Suprapubic skin (tissue), 4 donors: ENCODE data around the gene LOXHD1.

Experiments used
- CTCF ChIP-seq, 2 donors: fragments of 200-600 bp in 1 of 2; fragments of 450-650 bp in 1 of 2; sonication (generic) in 1 of 2; IDR thresholded peaks; one replicate each; pipeline ENCODE4 v1.5.1; 2016 to 2019; ENCODE audit warnings: antibody characterized with exemption in 2 of 2, mild to moderate bottlenecking in 1 of 2, moderate library complexity in 1 of 2
- EP300 ChIP-seq: sonication (generic); formaldehyde crosslinking; IDR thresholded peaks from one replicate; pipeline ENCODE4 v1.6.1; 2017; ENCODE audit warnings: antibody characterized with exemption
- POLR2A ChIP-seq, 2 donors: fragments of 450-650 bp; IDR thresholded peaks; one replicate each; pipeline ENCODE4 v1.6.1; 2017; ENCODE audit warnings: antibody characterized with exemption in 2 of 2, mild to moderate bottlenecking in 2 of 2, moderate library complexity in 2 of 2
- POLR2AphosphoS5 ChIP-seq, 3 donors: sonication (generic); formaldehyde crosslinking; IDR thresholded peaks; one replicate each; pipeline ENCODE4 v1.6.1; 2017; ENCODE audit warnings: antibody characterized with exemption in 3 of 3

- TF ChIP-seq CTCF (IDR thresholded peaks at IDR 0.05) (no peak), POLR2AphosphoS5 (IDR thresholded peaks at IDR 0.05) (no peak), POLR2A (IDR thresholded peaks at IDR 0.05) (no peak), EP300 (no peak)
These were observed 96.9 kb downstream of the LOXHD1 start for GRCh38 chr18:46559946-46560670.
